Astrocyte (in vitro differentiated cells and primary cell): ENCODE results near the gene NAALADL1. TPM values are rescaled to one million over a fixed set of nuclear protein-coding genes. Genes with fewer than 3 reads are reported as not detected.

Experiments
- DNase-seq: peaks from one replicate; pipeline ENCODE4 v3.0.0-alpha.2; 2010; ENCODE audit warnings: low read depth
- FAIRE-seq: peaks from 2 replicates; lab custom pipeline; 2011; peaks lifted over from hg19 to GRCh38; lab: Jason Lieb, UNC
- H2AFZ ChIP-seq: 2 replicates; pipeline ENCODE4 v1.6.0; 2012; ENCODE audit warnings: low read depth, low read length, inconsistent platforms
- H3K27ac ChIP-seq: 2 replicates; pipeline ENCODE4 v1.5.1; 2011; ENCODE audit warnings: low read depth, low read length, inconsistent platforms
- H3K27me3 ChIP-seq: 2 replicates; pipeline ENCODE4 v1.6.0; 2011; ENCODE audit warnings: low read length, inconsistent platforms; ENCODE audit not compliant: insufficient read depth
- H3K36me3 ChIP-seq: 2 replicates; pipeline ENCODE4 v1.5.1; 2011; ENCODE audit warnings: low read length, inconsistent platforms; ENCODE audit not compliant: insufficient read depth
- H3K4me1 ChIP-seq: 2 replicates; pipeline ENCODE4 v1.5.1; 2011; ENCODE audit warnings: low read length, inconsistent platforms; ENCODE audit not compliant: insufficient read depth
- H3K4me2 ChIP-seq: 2 replicates; pipeline ENCODE4 v1.6.0; 2012; ENCODE audit warnings: low read length, inconsistent platforms
- H3K4me3 ChIP-seq: 2 replicates; pipeline ENCODE4 v1.5.1; 2011; ENCODE audit warnings: low read depth, mild to moderate bottlenecking, low read length, inconsistent platforms; ENCODE audit not compliant: insufficient read depth
- H3K79me2 ChIP-seq: 2 replicates; pipeline ENCODE4 v1.6.0; 2012; ENCODE audit warnings: mild to moderate bottlenecking, low read length, inconsistent platforms; ENCODE audit not compliant: insufficient read depth
- H3K9ac ChIP-seq: 2 replicates; pipeline ENCODE4 v1.6.0; 2012; ENCODE audit warnings: mild to moderate bottlenecking, low read length, inconsistent platforms
- H3K9me3 ChIP-seq: 2 replicates; pipeline ENCODE4 v1.5.1; 2012; ENCODE audit warnings: low read depth, mild to moderate bottlenecking, low read length, inconsistent platforms; ENCODE audit not compliant: insufficient read depth
- H4K20me1 ChIP-seq: 2 replicates; pipeline ENCODE4 v1.6.0; 2012; ENCODE audit warnings: low read length, inconsistent platforms; ENCODE audit not compliant: insufficient read depth
- H3K27ac Mint-ChIP-seq: one replicate; pipeline ENCODE4 v1.8.0; 2021; ENCODE audit warnings: mild to moderate bottlenecking, mixed read lengths; ENCODE audit not compliant: unreplicated experiment
- H3K27me3 Mint-ChIP-seq: one replicate; pipeline ENCODE4 v1.8.0; 2021; ENCODE audit warnings: low read depth, mixed read lengths; ENCODE audit not compliant: unreplicated experiment
- H3K36me3 Mint-ChIP-seq: one replicate; pipeline ENCODE4 v1.8.0; 2021; ENCODE audit warnings: low read depth, mixed read lengths; ENCODE audit not compliant: unreplicated experiment
- H3K4me1 Mint-ChIP-seq: one replicate; pipeline ENCODE4 v1.8.0; 2021; ENCODE audit warnings: low read depth, mixed read lengths; ENCODE audit not compliant: unreplicated experiment
- H3K4me3 Mint-ChIP-seq: one replicate; pipeline ENCODE4 v1.8.0; 2021; ENCODE audit warnings: mild to moderate bottlenecking, moderate library complexity, mixed read lengths; ENCODE audit not compliant: unreplicated experiment
- H3K9me3 Mint-ChIP-seq: one replicate; pipeline ENCODE4 v1.8.0; 2021; ENCODE audit warnings: mild to moderate bottlenecking, mixed read lengths; ENCODE audit not compliant: unreplicated experiment
- CTCF ChIP-seq: IDR thresholded peaks from 2 replicates; pipeline ENCODE4 v1.5.1; 2011; ENCODE audit warnings: low read depth, mild to moderate bottlenecking, inconsistent platforms, low read length, moderate library complexity; ENCODE audit not compliant: insufficient read depth
- EZH2 ChIP-seq: IDR thresholded peaks from 2 replicates; pipeline ENCODE4 v1.6.1; 2012; ENCODE audit warnings: mild to moderate bottlenecking, low read length, inconsistent platforms; ENCODE audit not compliant: insufficient read depth
- total RNA-seq: library from RNA; stranded (reverse); gene quantifications from 2 replicates; pipeline ENCODE4 v1.2.1, GENCODE V29; 2021

Gene NAALADL1
- total RNA-seq, 1 donor from 2014 or later, result not detected

DNA sequence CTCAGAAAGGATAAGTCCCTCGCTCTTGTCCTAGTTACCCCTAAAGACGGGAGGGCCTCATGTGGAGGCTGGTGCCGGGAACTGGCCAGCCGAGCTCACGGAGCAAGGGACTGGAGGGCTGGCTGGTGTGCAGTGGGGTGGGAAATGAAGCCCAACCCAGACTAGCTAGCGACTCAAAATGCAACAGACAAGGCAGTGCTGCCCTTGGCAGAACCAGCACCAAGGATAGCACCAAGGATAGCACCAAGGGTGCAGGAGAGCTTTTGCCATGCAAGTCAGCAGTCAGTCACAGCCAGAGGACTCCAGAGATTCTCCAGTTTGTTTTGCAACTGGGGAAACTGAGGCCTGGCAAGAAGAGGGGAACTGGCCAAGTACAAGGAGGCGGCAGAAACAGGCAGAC lies 55.1 kb downstream of the NAALADL1 start:
- H3K4me3 ChIP-seq, result no peak overlapping the region
- H3K36me3 ChIP-seq, result no peaks in the 10 kb centered on the region

GRCh38 chr11:65002706-65003105 lies 55.6 kb downstream of the NAALADL1 start:
- H3K9ac ChIP-seq, result no peak overlapping the region
- no peak overlapping the region for H3K4me2 ChIP-seq
- no peaks in the 10 kb centered on the region for H3K36me3 Mint-ChIP-seq
- peaks cover 13% of the 10 kb centered on the region for H3K4me1 Mint-ChIP-seq
- no peak overlapping the region for H2AFZ ChIP-seq
- H3K4me1 ChIP-seq, result peaks cover 12% of the 10 kb centered on the region
- FAIRE-seq, result no peak
- no peaks in the 10 kb centered on the region for H3K79me2 ChIP-seq
- TF ChIP-seq EZH2 (no peak), CTCF (no peak)
- no peak overlapping the region for H3K4me3 Mint-ChIP-seq
- H3K9me3 Mint-ChIP-seq, result peaks cover 5% of the 10 kb centered on the region
- no peaks in the 10 kb centered on the region for H3K9me3 ChIP-seq
- H3K36me3 ChIP-seq, result no peaks in the 10 kb centered on the region
- H3K27ac ChIP-seq, result no peak overlapping the region
- no peak overlapping the region for H3K4me3 ChIP-seq
- no peak for DNase-seq
- H3K27me3 Mint-ChIP-seq, result peaks cover 16% of the 10 kb centered on the region
- H3K27me3 ChIP-seq, result no peaks in the 10 kb centered on the region
- no peaks in the 10 kb centered on the region for H4K20me1 ChIP-seq
- H3K27ac Mint-ChIP-seq, result no peak overlapping the region

More for the DNA sequence above, 55.1 kb downstream of the NAALADL1 start:
- DNase-seq, result peak; percentile 18
- Histone ChIP-seq H3K9ac (no peak overlapping the region), H3K9me3 (no peaks in the 10 kb centered on the region), H4K20me1 (no peaks in the 10 kb centered on the region), H2AFZ (no peak overlapping the region), H3K27ac (no peak overlapping the region), H3K27me3 (no peaks in the 10 kb centered on the region), H3K79me2 (no peaks in the 10 kb centered on the region), H3K4me2 (no peak overlapping the region), H3K4me1 (peaks cover 12% of the 10 kb centered on the region)
- no peak for FAIRE-seq
- Mint-ChIP-seq H3K27me3 (peaks cover 16% of the 10 kb centered on the region), H3K27ac (no peak overlapping the region), H3K4me3 (no peak overlapping the region), H3K4me1 (peaks cover 13% of the 10 kb centered on the region), H3K9me3 (peaks cover 4% of the 10 kb centered on the region), H3K36me3 (no peaks in the 10 kb centered on the region)
- TF ChIP-seq CTCF, result no peak
- TF ChIP-seq EZH2, result no peak

- H3K9me3 Mint-ChIP-seq, result peaks cover 5% of the 10 kb centered on the region
- H3K27me3 Mint-ChIP-seq, result peaks cover 9% of the 10 kb centered on the region
- Histone ChIP-seq H3K9ac (no peak overlapping the region), H3K4me2 (no peak overlapping the region), H3K9me3 (no peaks in the 10 kb centered on the region), H3K4me3 (no peak overlapping the region), H3K27me3 (no peaks in the 10 kb centered on the region), H3K79me2 (no peaks in the 10 kb centered on the region), H2AFZ (no peak overlapping the region), H3K27ac (no peak overlapping the region), H4K20me1 (no peaks in the 10 kb centered on the region), H3K4me1 (peaks cover 7% of the 10 kb centered on the region), H3K36me3 (no peaks in the 10 kb centered on the region)
- no peak overlapping the region for H3K4me3 Mint-ChIP-seq
- DNase-seq, result no peak
- no peaks in the 10 kb centered on the region for H3K36me3 Mint-ChIP-seq
- H3K27ac Mint-ChIP-seq, result no peak overlapping the region
- TF ChIP-seq EZH2 (no peak), CTCF (no peak)
- no peak for FAIRE-seq
- peaks cover 9% of the 10 kb centered on the region for H3K4me1 Mint-ChIP-seq
These were observed 58.9 kb downstream of the NAALADL1 start for GRCh38 chr11:64999478-64999877.
